ENCODE results near the gene ST6GALNAC5. TPM values are rescaled to one million over a fixed set of nuclear protein-coding genes. Genes with fewer than 3 reads are reported as not detected.

ST6GALNAC5 gene
- total RNA-seq, 1 donor from 2014 or later: 30.7 TPM

GRCh38 chr1:76857973-76858372, 9.3 kb upstream of the ST6GALNAC5 start:
- TF ChIP-seq EZH2 (IDR thresholded peaks at IDR 0.05) (no peak), EZH2phosphoT487 (IDR thresholded peaks at IDR 0.05) (no peak), CTCF (IDR thresholded peaks at IDR 0.05) (no peak)

GRCh38 chr1:76861149-76861548, 6.1 kb upstream of the ST6GALNAC5 start:
- no peak overlapping the region for H2AFZ ChIP-seq (replicated peaks)
- no peaks in the 10 kb centered on the region for H3K4me1 ChIP-seq
- H3K27me3 Mint-ChIP-seq (ENCODE audit: insufficient read depth, low read depth): peaks cover 2% of the 10 kb centered on the region
- no peaks in the 10 kb centered on the region for H4K20me1 ChIP-seq (ENCODE audit: low read depth)
- no peak overlapping the region for H3K27ac Mint-ChIP-seq
- no peaks in the 10 kb centered on the region for H3F3A ChIP-seq (ENCODE audit: low read depth)
- H3K79me2 ChIP-seq (ENCODE audit: low read depth): no peaks in the 10 kb centered on the region
- H3K4me1 Mint-ChIP-seq: peaks cover 19% of the 10 kb centered on the region
- TF ChIP-seq CTCF (IDR thresholded peaks at IDR 0.05) (no peak), EZH2phosphoT487 (IDR thresholded peaks at IDR 0.05) (no peak), EZH2 (IDR thresholded peaks at IDR 0.05) (no peak)
- no peak overlapping the region for H3K27ac ChIP-seq
- H3K4me3 ChIP-seq: no peak overlapping the region
- no peak overlapping the region for H3K4me2 ChIP-seq
- no peaks in the 10 kb centered on the region for H3K9me3 Mint-ChIP-seq
- DNase-seq (ENCODE audit: low spot score): no peak
- H3K9ac ChIP-seq: no peak overlapping the region
- no peaks in the 10 kb centered on the region for H3K27me3 ChIP-seq
- H3K9me3 ChIP-seq (ENCODE audit: low read depth): no peaks in the 10 kb centered on the region
- H3K36me3 ChIP-seq: no peaks in the 10 kb centered on the region
- no peaks in the 10 kb centered on the region for H3K36me3 Mint-ChIP-seq
- no peak overlapping the region for H3K4me3 Mint-ChIP-seq

More at GRCh38 chr1:76857973-76858372, 9.3 kb upstream of the ST6GALNAC5 start:
- Histone ChIP-seq H3K27me3 (no peaks in the 10 kb centered on the region), H3K4me2 (no peak overlapping the region), H4K20me1 (ENCODE audit: low read depth) (no peaks in the 10 kb centered on the region), H3K36me3 (no peaks in the 10 kb centered on the region), H3K79me2 (ENCODE audit: low read depth) (no peaks in the 10 kb centered on the region), H3F3A (ENCODE audit: low read depth) (no peaks in the 10 kb centered on the region), H3K4me3 (no peak overlapping the region), H2AFZ (replicated peaks) (no peak overlapping the region), H3K4me1 (peaks cover 12% of the 10 kb centered on the region), H3K9ac (no peak overlapping the region), H3K9me3 (ENCODE audit: low read depth) (no peaks in the 10 kb centered on the region), H3K27ac (no peak overlapping the region)
- Mint-ChIP-seq H3K36me3 (no peaks in the 10 kb centered on the region), H3K9me3 (no peaks in the 10 kb centered on the region), H3K27ac (no peak overlapping the region), H3K4me3 (no peak overlapping the region), H3K27me3 (ENCODE audit: insufficient read depth, low read depth) (peaks cover 4% of the 10 kb centered on the region), H3K4me1 (peaks cover 16% of the 10 kb centered on the region)
- no peak for DNase-seq (ENCODE audit: low spot score)

GRCh38 chr1:76862447-76862846, 4.8 kb upstream of the ST6GALNAC5 start:
- Histone ChIP-seq H3K4me2 (no peak overlapping the region), H3K27ac (no peak overlapping the region), H3K9ac (no peak overlapping the region), H3K27me3 (no peaks in the 10 kb centered on the region), H3K9me3 (ENCODE audit: low read depth) (no peaks in the 10 kb centered on the region), H3K4me3 (no peak overlapping the region), H3K36me3 (no peaks in the 10 kb centered on the region), H3K4me1 (no peaks in the 10 kb centered on the region), H4K20me1 (ENCODE audit: low read depth) (no peaks in the 10 kb centered on the region), H3K79me2 (ENCODE audit: low read depth) (no peaks in the 10 kb centered on the region), H2AFZ (replicated peaks) (no peak overlapping the region), H3F3A (ENCODE audit: low read depth) (no peaks in the 10 kb centered on the region)
- no peaks in the 10 kb centered on the region for H3K9me3 Mint-ChIP-seq
- no peak for DNase-seq (ENCODE audit: low spot score)
- TF ChIP-seq EZH2phosphoT487 (IDR thresholded peaks at IDR 0.05): no peak
- TF ChIP-seq CTCF (IDR thresholded peaks at IDR 0.05): no peak
- TF ChIP-seq EZH2 (IDR thresholded peaks at IDR 0.05): no peak
- no peak overlapping the region for H3K4me3 Mint-ChIP-seq
- H3K4me1 Mint-ChIP-seq: peaks cover 17% of the 10 kb centered on the region
- no peak overlapping the region for H3K27ac Mint-ChIP-seq
- no peaks in the 10 kb centered on the region for H3K36me3 Mint-ChIP-seq
- H3K27me3 Mint-ChIP-seq (ENCODE audit: insufficient read depth, low read depth): peaks cover 2% of the 10 kb centered on the region
